GM23338 (cell line): ENCODE measurements around the gene COX8A. TPM values are rescaled to one million over a fixed set of nuclear protein-coding genes. Genes with fewer than 3 reads are reported as not detected.

Experiments used
- ATAC-seq: fragments of 200-7000 bp; cut with Tn5 transposase; 3 replicates; pipeline ENCODE4 v1.9.1; 2020
- DNase-seq: peaks from one replicate; pipeline ENCODE4 v3.0.0-alpha.2; 2015; ENCODE audit warnings: low spot score
- H2AFZ ChIP-seq: fragments of 200-600 bp; sonication (generic); 2 replicates; pipeline ENCODE4 v1.8.0; 2016; ENCODE audit warnings: antibody characterized with exemption, mild to moderate bottlenecking, moderate library complexity
- H3F3A ChIP-seq: fragments of 200-600 bp; sonication (generic); replicated peaks from 2 replicates; pipeline ENCODE4 v1.8.0; 2017; ENCODE audit warnings: antibody characterized with exemption, mixed run types, low read depth
- H3K27ac ChIP-seq: fragments of 200-600 bp; sonication (generic); 2 replicates; pipeline ENCODE4 v1.6.1; 2016; ENCODE audit warnings: low read depth
- H3K27me3 ChIP-seq: fragments of 200-600 bp; sonication (generic); 2 replicates; pipeline ENCODE4 v1.8.0; 2016; ENCODE audit warnings: mild to moderate bottlenecking, mixed run types, moderate library complexity; ENCODE audit not compliant: insufficient read depth
- H3K36me3 ChIP-seq: fragments of 200-600 bp; sonication (generic); 2 replicates; pipeline ENCODE4 v1.8.0; 2016; ENCODE audit warnings: mild to moderate bottlenecking; ENCODE audit not compliant: insufficient read depth
- H3K4me1 ChIP-seq: fragments of 200-600 bp; sonication (generic); 2 replicates; pipeline ENCODE4 v1.8.0; 2016; ENCODE audit warnings: mild to moderate bottlenecking, moderate library complexity; ENCODE audit not compliant: insufficient read depth
- H3K4me2 ChIP-seq: fragments of 200-600 bp; sonication (generic); 2 replicates; pipeline ENCODE4 v1.7.1; 2017; ENCODE audit warnings: mixed run types
- H3K4me3 ChIP-seq: fragments of 200-600 bp; sonication (generic); 2 replicates; pipeline ENCODE4 v1.6.1; 2016; ENCODE audit warnings: mixed run types
- H3K79me2 ChIP-seq: fragments of 200-600 bp; sonication (generic); replicated peaks from 2 replicates; pipeline ENCODE4 v1.8.0; 2017; ENCODE audit warnings: mild to moderate bottlenecking; ENCODE audit not compliant: insufficient read depth
- H3K9me2 ChIP-seq: fragments of 200-600 bp; sonication (generic); 2 replicates; pipeline ENCODE4 v1.8.0; 2017; ENCODE audit not compliant: insufficient read depth
- H4K20me1 ChIP-seq: fragments of 200-600 bp; sonication (generic); replicated peaks from 2 replicates; pipeline ENCODE4 v1.8.0; 2017; ENCODE audit warnings: mild to moderate bottlenecking; ENCODE audit not compliant: insufficient read depth
- H3K27ac Mint-ChIP-seq: 2 replicates; pipeline ENCODE4 v1.8.0; 2020; ENCODE audit warnings: inconsistent platforms, mild to moderate bottlenecking, moderate library complexity, mixed read lengths
- H3K27me3 Mint-ChIP-seq: 3 replicates; pipeline ENCODE4 v1.8.0; 2022; ENCODE audit warnings: low read depth, mild to moderate bottlenecking, moderate library complexity, mixed read lengths, inconsistent platforms; ENCODE audit not compliant: insufficient read depth, poor library complexity
- H3K36me3 Mint-ChIP-seq: 3 replicates; pipeline ENCODE4 v1.8.0; 2021; ENCODE audit warnings: low read depth, mild to moderate bottlenecking, inconsistent platforms, moderate library complexity, mixed read lengths
- H3K4me1 Mint-ChIP-seq: 3 replicates; pipeline ENCODE4 v1.8.0; 2020; ENCODE audit warnings: mild to moderate bottlenecking, inconsistent platforms, mixed read lengths
- H3K4me3 Mint-ChIP-seq: 3 replicates; pipeline ENCODE4 v1.8.0; 2021; ENCODE audit warnings: moderate library complexity, mild to moderate bottlenecking, inconsistent platforms, mixed read lengths
- H3K9me3 Mint-ChIP-seq: 3 replicates; pipeline ENCODE4 v1.8.0; 2020; ENCODE audit warnings: moderate library complexity, mild to moderate bottlenecking, inconsistent platforms, mixed read lengths
- CREB1 ChIP-seq: fragments of 250-450 bp; sonication (Bioruptor Pico); IDR thresholded peaks from 2 replicates; pipeline ENCODE4 v1.5.0; 2020; ENCODE audit warnings: low read depth, mild to moderate bottlenecking, moderate library complexity
- EZH2 ChIP-seq: fragments of 200-600 bp; sonication (generic); IDR thresholded peaks from one replicate; pipeline ENCODE4 v1.8.0; 2017; ENCODE audit warnings: antibody characterized with exemption, mild to moderate bottlenecking, low read depth; ENCODE audit not compliant: unreplicated experiment
- EZH2phosphoT487 ChIP-seq: fragments of 200-600 bp; sonication (generic); IDR thresholded peaks from one replicate; pipeline ENCODE4 v1.8.1; 2018; ENCODE audit warnings: antibody characterized with exemption; ENCODE audit not compliant: unreplicated experiment
- NANOG ChIP-seq: IDR thresholded peaks from 2 replicates; pipeline ENCODE4 v1.6.1; 2016; ENCODE audit warnings: antibody characterized with exemption, borderline replicate concordance
- POLR2AphosphoS5 ChIP-seq: IDR thresholded peaks from 2 replicates; pipeline ENCODE4 v1.6.1; 2016; ENCODE audit warnings: antibody characterized with exemption, low read depth
- STAT1 ChIP-seq: IDR thresholded peaks from one replicate; pipeline ENCODE4 v1.6.1; 2016; ENCODE audit warnings: antibody characterized with exemption; ENCODE audit not compliant: unreplicated experiment
- ZNF331 ChIP-seq: fragments of 250-450 bp; sonication (Bioruptor Pico); IDR thresholded peaks from 2 replicates; pipeline ENCODE4 v1.5.0; 2020; ENCODE audit warnings: low read depth, mild to moderate bottlenecking, moderate library complexity
- polyA plus RNA-seq: library from polyadenylated mRNA; unstranded; fragments of >200 nt; fragmentation: Nextera tagmentation; extraction: Ambion mirVana; gene quantifications from 2 replicates; pipeline ENCODE4 v1.2.1, GENCODE V29; 2016
- total RNA-seq: library from RNA; depleted of rRNA; stranded (reverse); fragments of >200 nt; shearing (Covaris generic); gene quantifications from 2 replicates; pipeline ENCODE4 v1.2.3, GENCODE V29; 2014
- TF ChIP-seq, protein P1 (sequence below), 2 experiments: fragments of 200-600 bp in 1 of 2; sonication (generic) in 1 of 2; conservative IDR thresholded peaks; 2 replicates each; pipeline versions ENCODE4 v1.5.1 to v1.6.1; 2016 to 2017; ENCODE audit warnings: antibody characterized with exemption in 2 of 2, low read depth in 2 of 2, mild to moderate bottlenecking in 2 of 2, moderate library complexity in 1 of 2
- TF ChIP-seq, protein P2 (sequence below): IDR thresholded peaks from one replicate; pipeline ENCODE4 v1.6.1; 2018; ENCODE audit warnings: antibody characterized with exemption; ENCODE audit not compliant: unreplicated experiment

The COX8A gene
- total and polyA plus RNA-seq, 2 experiments from 2014 or later, result 427 to 483 TPM

DNA sequence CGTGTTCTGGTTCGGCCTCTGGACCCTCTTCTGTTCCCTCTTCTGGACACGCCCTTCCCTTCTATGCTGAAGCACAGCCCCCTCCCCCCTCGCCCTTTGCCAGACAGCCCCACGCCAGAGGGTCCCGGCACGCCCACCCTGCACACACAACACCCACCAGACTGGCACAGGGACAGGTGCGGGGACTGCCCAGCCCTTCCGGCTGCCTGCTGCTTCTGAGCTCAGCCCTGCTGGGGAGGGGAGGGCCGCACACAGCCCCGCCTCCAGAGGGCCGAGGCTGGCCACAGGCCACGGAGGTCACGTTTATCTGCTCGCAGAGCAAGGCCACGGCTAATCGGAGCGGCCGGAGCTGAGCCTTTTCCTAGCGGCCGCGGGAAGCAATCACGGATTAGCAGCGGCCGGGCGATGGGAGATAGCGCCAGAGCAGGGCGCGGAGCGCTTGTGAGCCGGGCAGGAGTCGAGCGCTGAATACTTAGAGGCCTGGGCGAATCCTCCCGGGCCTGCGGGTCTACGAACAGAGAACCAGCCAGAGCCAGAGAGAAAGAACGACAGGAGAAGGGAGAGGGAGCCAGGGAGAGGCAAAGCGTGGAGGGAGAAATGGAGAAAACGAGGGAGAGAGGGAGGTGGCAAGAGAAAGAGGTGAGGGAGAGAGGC lies 33.3 kb downstream of the COX8A start:
- Histone ChIP-seq H4K20me1 (no peaks in the 10 kb centered on the region; the same call in 1 of the 2 replicates), H2AFZ (peak overlapping the region; percentile 90), H3K27ac (no peak overlapping the region), H3K27me3 (peaks cover 95% of the 10 kb centered on the region), H3K4me3 (peak overlapping the region; percentile 74), H3K36me3 (no peaks in the 10 kb centered on the region), H3K9me2 (no peaks in the 10 kb centered on the region), H3K4me1 (peaks cover 12% of the 10 kb centered on the region), H3K4me2 (peak overlapping the region; percentile 92), H3F3A (peaks cover 27% of the 10 kb centered on the region), H3K79me2 (no peaks in the 10 kb centered on the region)
- H3K36me3 Mint-ChIP-seq, result no peaks in the 10 kb centered on the region
- DNase-seq, result peak; percentile 95
- peak; percentile 88 for ATAC-seq
- peaks cover 4% of the 10 kb centered on the region; the same call in 2 of the 3 replicates for H3K9me3 Mint-ChIP-seq
- H3K27ac Mint-ChIP-seq, result no peak overlapping the region
- TF ChIP-seq EZH2, result peak; percentile 41
- TF ChIP-seq, protein P1, sequence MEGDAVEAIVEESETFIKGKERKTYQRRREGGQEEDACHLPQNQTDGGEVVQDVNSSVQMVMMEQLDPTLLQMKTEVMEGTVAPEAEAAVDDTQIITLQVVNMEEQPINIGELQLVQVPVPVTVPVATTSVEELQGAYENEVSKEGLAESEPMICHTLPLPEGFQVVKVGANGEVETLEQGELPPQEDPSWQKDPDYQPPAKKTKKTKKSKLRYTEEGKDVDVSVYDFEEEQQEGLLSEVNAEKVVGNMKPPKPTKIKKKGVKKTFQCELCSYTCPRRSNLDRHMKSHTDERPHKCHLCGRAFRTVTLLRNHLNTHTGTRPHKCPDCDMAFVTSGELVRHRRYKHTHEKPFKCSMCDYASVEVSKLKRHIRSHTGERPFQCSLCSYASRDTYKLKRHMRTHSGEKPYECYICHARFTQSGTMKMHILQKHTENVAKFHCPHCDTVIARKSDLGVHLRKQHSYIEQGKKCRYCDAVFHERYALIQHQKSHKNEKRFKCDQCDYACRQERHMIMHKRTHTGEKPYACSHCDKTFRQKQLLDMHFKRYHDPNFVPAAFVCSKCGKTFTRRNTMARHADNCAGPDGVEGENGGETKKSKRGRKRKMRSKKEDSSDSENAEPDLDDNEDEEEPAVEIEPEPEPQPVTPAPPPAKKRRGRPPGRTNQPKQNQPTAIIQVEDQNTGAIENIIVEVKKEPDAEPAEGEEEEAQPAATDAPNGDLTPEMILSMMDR (conservative IDR thresholded peaks at IDR 0.05; ENCODE audit: low read depth in 2 of 2), result peak in 1 of 2 experiments; percentile 21; a peak in 1 of 4 replicates
- no peak for TF ChIP-seq POLR2AphosphoS5
- H3K27me3 Mint-ChIP-seq, result peaks cover 74% of the 10 kb centered on the region
- peaks cover 23% of the 10 kb centered on the region for H3K4me1 Mint-ChIP-seq
- H3K4me3 Mint-ChIP-seq, result peak overlapping the region; percentile 75

DNA sequence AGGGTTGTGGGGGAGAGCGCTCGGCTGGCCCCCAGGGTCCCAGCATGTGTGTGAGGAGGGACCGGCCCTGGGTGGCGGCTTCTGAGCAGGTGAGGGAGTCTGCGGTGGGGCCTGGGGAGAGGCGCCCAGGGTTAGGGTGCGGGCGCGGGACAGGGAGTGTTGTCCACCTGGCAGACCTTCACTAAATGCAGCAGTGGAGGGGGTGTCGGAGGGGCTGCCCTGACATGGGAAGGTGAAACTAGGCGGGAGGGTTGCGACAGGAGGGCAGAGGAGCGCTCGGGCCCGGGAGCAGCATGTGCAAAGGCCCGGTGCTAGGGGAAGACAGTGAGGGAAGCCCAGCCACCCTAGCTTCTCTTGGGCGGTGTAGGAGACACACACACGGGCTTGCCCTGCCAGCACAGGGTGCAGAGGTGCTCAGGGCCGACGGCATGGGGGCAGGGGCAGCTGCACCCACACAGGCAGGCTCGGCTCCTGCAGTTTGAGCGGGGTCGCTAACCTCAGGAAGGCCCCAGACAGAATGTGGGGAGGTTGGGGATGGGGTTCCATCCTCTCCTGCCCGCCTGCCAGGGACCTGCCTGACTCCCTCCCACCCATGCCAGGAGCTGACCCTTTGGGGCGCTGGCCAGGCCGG lies 34.0 kb downstream of the COX8A start:
- no peak overlapping the region for H3K27ac Mint-ChIP-seq
- Histone ChIP-seq H3K9me2 (no peaks in the 10 kb centered on the region), H3K4me2 (peak overlapping the region; percentile 92), H3K4me3 (peak overlapping the region; percentile 74), H3F3A (peaks cover 27% of the 10 kb centered on the region), H3K27ac (no peak overlapping the region), H2AFZ (no peak overlapping the region), H4K20me1 (no peaks in the 10 kb centered on the region; the same call in 1 of the 2 replicates), H3K36me3 (no peaks in the 10 kb centered on the region), H3K27me3 (peaks cover 95% of the 10 kb centered on the region), H3K79me2 (no peaks in the 10 kb centered on the region), H3K4me1 (peaks cover 12% of the 10 kb centered on the region)
- H3K9me3 Mint-ChIP-seq, result peaks cover 4% of the 10 kb centered on the region; the same call in 2 of the 3 replicates
- H3K36me3 Mint-ChIP-seq, result no peaks in the 10 kb centered on the region
- peaks cover 23% of the 10 kb centered on the region for H3K4me1 Mint-ChIP-seq
- H3K4me3 Mint-ChIP-seq, result peak overlapping the region; percentile 75
- H3K27me3 Mint-ChIP-seq, result peaks cover 72% of the 10 kb centered on the region
- no peak for DNase-seq
- ATAC-seq, result peak; percentile 3; the same call in 2 of the 3 replicates
- TF ChIP-seq ZNF331 (CRISPR knock-in tag) (no peak), CREB1 (CRISPR knock-in tag) (no peak), EZH2phosphoT487 (no peak), STAT1 (no peak), EZH2 (no peak), NANOG (no peak)
- TF ChIP-seq, protein P1 (conservative IDR thresholded peaks at IDR 0.05; ENCODE audit: low read depth in 2 of 2), result no peak
- TF ChIP-seq, protein P2, sequence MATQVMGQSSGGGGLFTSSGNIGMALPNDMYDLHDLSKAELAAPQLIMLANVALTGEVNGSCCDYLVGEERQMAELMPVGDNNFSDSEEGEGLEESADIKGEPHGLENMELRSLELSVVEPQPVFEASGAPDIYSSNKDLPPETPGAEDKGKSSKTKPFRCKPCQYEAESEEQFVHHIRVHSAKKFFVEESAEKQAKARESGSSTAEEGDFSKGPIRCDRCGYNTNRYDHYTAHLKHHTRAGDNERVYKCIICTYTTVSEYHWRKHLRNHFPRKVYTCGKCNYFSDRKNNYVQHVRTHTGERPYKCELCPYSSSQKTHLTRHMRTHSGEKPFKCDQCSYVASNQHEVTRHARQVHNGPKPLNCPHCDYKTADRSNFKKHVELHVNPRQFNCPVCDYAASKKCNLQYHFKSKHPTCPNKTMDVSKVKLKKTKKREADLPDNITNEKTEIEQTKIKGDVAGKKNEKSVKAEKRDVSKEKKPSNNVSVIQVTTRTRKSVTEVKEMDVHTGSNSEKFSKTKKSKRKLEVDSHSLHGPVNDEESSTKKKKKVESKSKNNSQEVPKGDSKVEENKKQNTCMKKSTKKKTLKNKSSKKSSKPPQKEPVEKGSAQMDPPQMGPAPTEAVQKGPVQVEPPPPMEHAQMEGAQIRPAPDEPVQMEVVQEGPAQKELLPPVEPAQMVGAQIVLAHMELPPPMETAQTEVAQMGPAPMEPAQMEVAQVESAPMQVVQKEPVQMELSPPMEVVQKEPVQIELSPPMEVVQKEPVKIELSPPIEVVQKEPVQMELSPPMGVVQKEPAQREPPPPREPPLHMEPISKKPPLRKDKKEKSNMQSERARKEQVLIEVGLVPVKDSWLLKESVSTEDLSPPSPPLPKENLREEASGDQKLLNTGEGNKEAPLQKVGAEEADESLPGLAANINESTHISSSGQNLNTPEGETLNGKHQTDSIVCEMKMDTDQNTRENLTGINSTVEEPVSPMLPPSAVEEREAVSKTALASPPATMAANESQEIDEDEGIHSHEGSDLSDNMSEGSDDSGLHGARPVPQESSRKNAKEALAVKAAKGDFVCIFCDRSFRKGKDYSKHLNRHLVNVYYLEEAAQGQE, result no peak
